Occipital lobe (tissue), 3 donors: ENCODE data around the gene FASTKD2. TPM values are rescaled to one million over a fixed set of nuclear protein-coding genes. Genes with fewer than 3 reads are reported as not detected.

ENCODE experiments used
- DNase-seq: peaks from one replicate; lab custom pipeline; 2025; lab: John Stamatoyannopoulos, UW
- small RNA-seq: library from RNA; depleted of rRNA; stranded (forward); fragments of <200 nt; gene quantifications from one replicate; pipeline ENCODE3, GENCODE V24; 2014
- total RNA-seq: library from RNA; depleted of rRNA; stranded (reverse); fragments of >200 nt; gene quantifications from one replicate; pipeline ENCODE4 v1.2.3, GENCODE V29; 2014

The FASTKD2 gene
- total RNA-seq, 1 donor from 2014 or later, result 44.6 TPM

DNA sequence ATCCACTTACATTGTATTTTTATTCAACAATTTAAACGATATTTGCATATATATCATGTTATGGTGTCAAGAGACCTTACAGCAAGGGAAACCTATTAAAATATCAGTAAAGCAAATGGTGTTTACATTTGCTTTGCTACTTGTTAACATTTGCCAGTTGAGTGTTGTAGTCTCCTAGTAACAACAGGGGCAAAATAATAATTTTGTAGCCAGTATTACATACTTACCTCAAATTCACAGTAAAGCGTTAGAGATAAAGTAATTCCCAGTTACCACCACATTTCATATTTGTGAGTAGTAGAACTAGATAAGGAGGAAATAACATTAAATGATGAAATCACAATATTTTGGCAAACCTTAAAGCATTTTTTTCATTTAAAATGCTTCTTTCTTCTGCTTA is 71.3 kb downstream of the FASTKD2 start:
- DNase-seq, result no peak

DNA sequence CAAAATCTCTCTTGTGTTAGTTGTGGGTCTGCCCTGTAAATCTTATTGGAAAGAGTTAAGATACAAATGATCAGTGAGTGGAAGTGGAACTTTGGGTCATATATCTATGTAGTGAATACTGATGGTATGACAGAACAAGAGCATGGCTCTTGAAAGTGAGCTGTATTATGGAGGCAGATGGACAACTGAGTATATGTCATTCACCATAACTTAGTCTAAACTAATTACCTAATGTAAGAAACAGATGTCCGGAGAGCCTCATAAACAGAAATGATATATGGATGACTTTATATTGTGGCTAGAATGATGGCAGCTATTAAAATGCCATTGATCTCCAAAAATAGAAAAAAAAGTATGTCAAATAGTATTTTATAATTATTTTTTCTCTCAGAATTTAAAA is 72.4 kb downstream of the FASTKD2 start:
- no peak for DNase-seq

DNA sequence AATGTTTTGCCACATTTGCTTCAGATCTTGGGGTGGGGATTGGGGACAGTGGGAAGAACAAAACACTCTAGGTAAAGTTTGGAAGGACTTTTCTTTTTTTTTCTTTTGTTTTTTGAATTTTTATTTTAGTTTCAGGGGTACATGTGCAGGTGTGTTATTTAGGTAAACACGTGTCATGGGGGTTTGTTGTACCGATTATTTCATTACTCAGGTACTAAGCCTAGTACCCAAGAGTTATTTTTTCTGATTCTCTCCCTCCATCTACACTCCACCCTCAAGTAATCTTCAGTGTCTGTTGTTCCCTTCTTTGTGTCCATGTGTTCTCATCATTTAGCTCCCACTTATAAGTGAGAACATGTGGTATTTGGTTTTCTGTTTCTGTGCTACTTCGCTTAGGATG is 73.3 kb downstream of the FASTKD2 start:
- no peak for DNase-seq

DNA sequence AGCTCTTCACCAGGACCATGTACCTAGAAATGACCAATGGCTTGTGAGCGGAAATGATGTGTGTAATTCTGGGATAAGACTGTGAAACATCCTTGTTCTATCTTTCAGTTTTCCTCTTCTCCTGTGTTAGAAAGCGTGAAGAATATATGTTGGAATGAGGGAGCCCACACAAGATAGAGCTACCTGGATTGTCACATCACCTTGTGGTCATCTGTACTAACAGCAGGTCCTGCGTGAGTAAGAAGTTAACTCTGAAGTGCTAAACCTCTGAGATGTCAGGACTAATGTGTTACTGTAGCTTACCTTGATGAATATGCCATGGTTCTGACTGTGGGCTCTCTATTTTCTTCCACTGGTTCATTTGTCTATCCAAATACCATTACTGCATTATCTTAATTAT is 75.6 kb downstream of the FASTKD2 start:
- no peak for DNase-seq

Small RNAs within 50 kb of the gene (small RNA-seq; reads per million reads assigned to genes)
- not detected for gene MIR3130-2

Other genes starting within 250 kb of the FASTKD2 start
- not detected for gene FAM237A, start 123.1 kb upstream of the FASTKD2 start, total RNA-seq
- not detected for gene DYTN, start 47.2 kb upstream of the FASTKD2 start, total RNA-seq
- 2.5 TPM for gene MDH1B, start 278 bp upstream of the FASTKD2 start, total RNA-seq
- not detected for gene CPO, start 173.9 kb downstream of the FASTKD2 start, total RNA-seq